RPMI7951 (cell line): ENCODE measurements around the gene GPC6. TPM values are rescaled to one million over a fixed set of nuclear protein-coding genes. Genes with fewer than 3 reads are reported as not detected.

ENCODE experiments used
- DNase-seq: peaks from one replicate; pipeline ENCODE4 v3.0.0-alpha.2; 2012; ENCODE audit warnings: low read depth
- total RNA-seq: library from RNA; depleted of rRNA; stranded (reverse); fragments of >200 nt; shearing (Covaris generic); gene quantifications from 2 replicates; pipeline ENCODE4 v1.2.3, GENCODE V29; 2014

The GPC6 gene
- total RNA-seq, 1 experiment from 2014 or later: under 0.01 TPM

- DNase-seq: no peak
These were observed 3.8 kb downstream of the GPC6 start for GRCh38 chr13:93230261-93230855.

GRCh38 chr13:93231867-93232266, 5.3 kb downstream of the GPC6 start:
- no peak for DNase-seq

GRCh38 chr13:93233997-93234416, 7.4 kb downstream of the GPC6 start:
- DNase-seq: no peak

GRCh38 chr13:93234459-93234858, 7.9 kb downstream of the GPC6 start:
- DNase-seq: no peak

GRCh38 chr13:93235258-93236015, 8.8 kb downstream of the GPC6 start:
- DNase-seq: no peak

GRCh38 chr13:93238711-93239110, 12.1 kb downstream of the GPC6 start:
- no peak for DNase-seq

GRCh38 chr13:93243375-93244063, 16.9 kb downstream of the GPC6 start:
- no peak for DNase-seq

- DNase-seq: peak; percentile 46
These were observed 17.7 kb downstream of the GPC6 start for GRCh38 chr13:93244141-93244917.

- DNase-seq: no peak
These were observed 18.3 kb downstream of the GPC6 start for GRCh38 chr13:93244918-93245280.

GRCh38 chr13:93246069-93246468, 19.5 kb downstream of the GPC6 start:
- DNase-seq: no peak

GRCh38 chr13:93248627-93249047, 22.0 kb downstream of the GPC6 start:
- DNase-seq: peak; percentile 65

GRCh38 chr13:93249364-93250306, 23.0 kb downstream of the GPC6 start:
- DNase-seq: peak; percentile 84

GRCh38 chr13:93254775-93255174, 28.2 kb downstream of the GPC6 start:
- no peak for DNase-seq

GRCh38 chr13:93256998-93257397, 30.4 kb downstream of the GPC6 start:
- DNase-seq: no peak

- DNase-seq: no peak
These were observed 33.0 kb downstream of the GPC6 start for GRCh38 chr13:93259527-93260080.

- DNase-seq: no peak
These were observed 34.0 kb downstream of the GPC6 start for GRCh38 chr13:93260591-93260990.

- peak; percentile 35 for DNase-seq
These were observed 36.2 kb downstream of the GPC6 start for GRCh38 chr13:93262729-93263345.

- no peak for DNase-seq
These were observed 38.3 kb downstream of the GPC6 start for GRCh38 chr13:93264876-93265275.

GRCh38 chr13:93265800-93266199, 39.2 kb downstream of the GPC6 start:
- DNase-seq: no peak

GRCh38 chr13:93266681-93267080, 40.1 kb downstream of the GPC6 start:
- DNase-seq: no peak
